GM18517 (cell line): Measurements from ENCODE around the gene DIABLO.

Experiments used
- ATAC-seq: cut with Tn5 transposase; IDR thresholded peaks from one replicate; pipeline ENCODE4 v1.9.1; 2021; ENCODE audit warnings: mild to moderate bottlenecking, moderate library complexity; ENCODE audit not compliant: unreplicated experiment

DIABLO gene

GRCh38 chr12:122159882-122160281 is 66.0 kb downstream of the DIABLO start:
- no peak for ATAC-seq

DNA sequence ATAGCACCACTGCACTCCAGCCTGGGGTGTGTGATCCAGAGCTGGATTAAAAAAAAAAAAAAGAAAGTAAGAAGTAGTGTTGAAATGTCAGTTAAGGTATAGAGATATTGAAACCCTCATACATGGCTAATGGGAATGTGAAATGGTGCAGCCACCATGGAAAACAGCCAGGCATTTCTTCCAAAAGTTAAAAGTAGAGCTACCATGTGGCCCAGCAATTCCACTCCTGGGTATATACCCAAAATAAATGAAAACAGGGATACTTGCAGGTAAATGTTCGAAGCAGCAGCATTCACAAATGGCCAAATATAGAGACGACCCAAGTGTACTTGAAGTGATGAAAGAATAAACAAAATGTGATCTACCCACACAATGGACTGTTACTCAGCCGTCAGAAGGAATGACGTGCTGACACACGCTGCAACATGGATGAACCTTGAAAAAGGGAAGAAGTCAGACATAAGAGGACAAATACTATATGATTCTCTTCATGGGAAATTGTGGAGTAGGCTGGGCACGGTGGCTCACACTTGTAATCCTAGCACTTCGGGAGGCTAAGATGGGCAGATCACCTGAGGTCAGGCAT is 67.1 kb downstream of the DIABLO start:
- no peak for ATAC-seq
